ENCODE results near the gene WDR48. TPM values are rescaled to one million over a fixed set of nuclear protein-coding genes. Genes with fewer than 3 reads are reported as not detected.

Gene WDR48
- polyA plus RNA-seq, 1 experiment = 20.1 TPM

- no peak for DNase-seq (ENCODE audit: low read depth)
- H3K4me3 ChIP-seq (ENCODE audit: low read depth, low read length) = no peak overlapping the region
- CTCF ChIA-PET = no interaction called here
- no peak for TF ChIP-seq CTCF (IDR thresholded peaks at IDR 0.05; ENCODE audit: insufficient read depth, low read depth, low read length)
- H3K36me3 ChIP-seq (ENCODE audit: control insufficient read depth, insufficient read depth, low read length) = peaks cover under 1% of the 10 kb centered on the region; the same call in 1 of the 2 replicates
- POLR2A ChIA-PET = no interaction called here
- no peaks in the 10 kb centered on the region for H3K27me3 ChIP-seq (ENCODE audit: control insufficient read depth, insufficient read depth, low read length)
Measured at GRCh38 chr3:39062180-39062579, 10.4 kb downstream of the WDR48 start.

- H3K4me3 ChIP-seq (ENCODE audit: low read depth, low read length) = no peak overlapping the region
- DNase-seq (ENCODE audit: low read depth) = no peak
- POLR2A ChIA-PET = no interaction called here
- peaks cover 4% of the 10 kb centered on the region for H3K36me3 ChIP-seq (ENCODE audit: control insufficient read depth, insufficient read depth, low read length)
- TF ChIP-seq CTCF (IDR thresholded peaks at IDR 0.05; ENCODE audit: insufficient read depth, low read depth, low read length) = no peak
- H3K27me3 ChIP-seq (ENCODE audit: control insufficient read depth, insufficient read depth, low read length) = no peaks in the 10 kb centered on the region
- CTCF ChIA-PET = interaction anchor here (0.7 kb wide), 1 partner anchor 363 kb away, joined by 3 read pairs; no protein-coding TSS in a partner anchor
Measured at GRCh38 chr3:39063143-39063542, 11.3 kb downstream of the WDR48 start.

- DNase-seq (ENCODE audit: low read depth) = no peak
- Histone ChIP-seq H3K27me3 (ENCODE audit: control insufficient read depth, insufficient read depth, low read length) (no peaks in the 10 kb centered on the region), H3K36me3 (ENCODE audit: control insufficient read depth, insufficient read depth, low read length) (peaks cover 7% of the 10 kb centered on the region), H3K4me3 (ENCODE audit: low read depth, low read length) (no peak overlapping the region)
- CTCF ChIA-PET = interaction anchor here (0.6 to 1.2 kb wide), 3 partner anchors 44 to 559 kb away, joined by 3 to 5 read pairs (median 3); no protein-coding TSS in a partner anchor
- no peak for TF ChIP-seq CTCF (IDR thresholded peaks at IDR 0.05; ENCODE audit: insufficient read depth, low read depth, low read length)
- POLR2A ChIA-PET = no interaction called here
Measured at GRCh38 chr3:39064646-39065045, 12.8 kb downstream of the WDR48 start.

- H3K27me3 ChIP-seq (ENCODE audit: control insufficient read depth, insufficient read depth, low read length) = no peaks in the 10 kb centered on the region
- DNase-seq (ENCODE audit: low read depth) = no peak
- peak; percentile 55 for TF ChIP-seq CTCF (IDR thresholded peaks at IDR 0.05; ENCODE audit: insufficient read depth, low read depth, low read length)
- H3K36me3 ChIP-seq (ENCODE audit: control insufficient read depth, insufficient read depth, low read length) = peaks cover 7% of the 10 kb centered on the region
- ChIA-PET POLR2A (no interaction called here), CTCF (interaction anchor here (0.7 to 1.4 kb wide), 3 partner anchors 12 to 227 kb away, joined by 3 to 5 read pairs (median 4); no protein-coding TSS in a partner anchor)
- no peak overlapping the region for H3K4me3 ChIP-seq (ENCODE audit: low read depth, low read length)
Measured at GRCh38 chr3:39065197-39065596, 13.4 kb downstream of the WDR48 start.

GRCh38 chr3:39067286-39067685 lies 15.5 kb downstream of the WDR48 start:
- POLR2A ChIA-PET = no interaction called here
- no peak for DNase-seq (ENCODE audit: low read depth)
- peaks cover 7% of the 10 kb centered on the region for H3K36me3 ChIP-seq (ENCODE audit: control insufficient read depth, insufficient read depth, low read length)
- H3K4me3 ChIP-seq (ENCODE audit: low read depth, low read length) = no peak overlapping the region
- CTCF ChIA-PET = interaction anchor here (0.8 to 1.4 kb wide), 4 partner anchors 11 to 225 kb away, joined by 3 read pairs; no protein-coding TSS in a partner anchor
- no peaks in the 10 kb centered on the region for H3K27me3 ChIP-seq (ENCODE audit: control insufficient read depth, insufficient read depth, low read length)
- no peak for TF ChIP-seq CTCF (IDR thresholded peaks at IDR 0.05; ENCODE audit: insufficient read depth, low read depth, low read length)
